HepG2 (cell line): ENCODE results near the gene RNF10. TPM values are rescaled to one million over a fixed set of nuclear protein-coding genes. Genes with fewer than 3 reads are reported as not detected.

Source experiments
- CBX5 ChIP-seq: sonication (generic); formaldehyde crosslinking; IDR thresholded peaks from 2 replicates; pipeline ENCODE4 v1.4.0; 2020; ENCODE audit warnings: missing genetic modification reagents, borderline replicate concordance
- FOXP1 ChIP-seq, 2 experiments: fragments of 450-650 bp in 1 of 2; IDR thresholded peaks; 2 replicates each; pipeline ENCODE4 v1.6.1; 2017 to 2018; ENCODE audit warnings: antibody characterized with exemption in 1 of 2
- IRF9 ChIP-seq: sonication (generic); formaldehyde crosslinking; IDR thresholded peaks from 2 replicates; pipeline ENCODE4 v1.8.0; 2022; ENCODE audit warnings: missing genetic modification reagents, mild to moderate bottlenecking, borderline replicate concordance
- MLLT10 ChIP-seq: sonication (generic); formaldehyde crosslinking; IDR thresholded peaks from 2 replicates; pipeline ENCODE4 v1.4.0; 2020; ENCODE audit warnings: missing genetic modification reagents
- MYPOP ChIP-seq: sonication (generic); formaldehyde crosslinking; IDR thresholded peaks from 2 replicates; pipeline ENCODE4 v1.8.1; 2023; ENCODE audit warnings: mild to moderate bottlenecking, moderate library complexity, missing genetic modification reagents
- PAX8 ChIP-seq: sonication (generic); formaldehyde crosslinking; IDR thresholded peaks from 2 replicates; pipeline ENCODE4 v1.8.0; 2022; ENCODE audit warnings: mild to moderate bottlenecking, missing genetic modification reagents, borderline replicate concordance
- RFX3 ChIP-seq: IDR thresholded peaks from 2 replicates; pipeline ENCODE4 v1.6.1; 2016; ENCODE audit warnings: missing biosample characterization, missing genetic modification reagents
- STAG1 ChIP-seq: sonication (generic); formaldehyde crosslinking; IDR thresholded peaks from 2 replicates; pipeline ENCODE4 v1.4.0; 2020; ENCODE audit warnings: missing genetic modification reagents
- SYNCRIP ChIP-seq: fragments of 200-400 bp; formaldehyde crosslinking; IDR thresholded peaks from 2 replicates; pipeline ENCODE4 v1.6.1; 2018; ENCODE audit warnings: mild to moderate bottlenecking, low read depth, low read length; ENCODE audit not compliant: insufficient read depth
- UBTF ChIP-seq: sonication (generic); formaldehyde crosslinking; IDR thresholded peaks from 2 replicates; pipeline ENCODE4 v1.4.0; 2020; ENCODE audit warnings: mild to moderate bottlenecking, missing genetic modification reagents
- WIZ ChIP-seq: sonication (generic); formaldehyde crosslinking; IDR thresholded peaks from 2 replicates; pipeline ENCODE4 v1.5.1; 2020; ENCODE audit warnings: mild to moderate bottlenecking, missing genetic modification reagents
- ZNF142 ChIP-seq: sonication (generic); formaldehyde crosslinking; IDR thresholded peaks from 2 replicates; pipeline ENCODE4 v1.4.0; 2020; ENCODE audit warnings: missing genetic modification reagents
- ZNF24 ChIP-seq: fragments of 450-650 bp; IDR thresholded peaks from 2 replicates; pipeline ENCODE4 v1.6.1; 2017; ENCODE audit warnings: antibody characterized with exemption, mild to moderate bottlenecking
- ZNF275 ChIP-seq: sonication (generic); formaldehyde crosslinking; IDR thresholded peaks from 2 replicates; pipeline ENCODE4 v1.8.0; 2022; ENCODE audit warnings: missing genetic modification reagents, mild to moderate bottlenecking, inconsistent platforms, borderline replicate concordance
- ZNF496 ChIP-seq: sonication (generic); formaldehyde crosslinking; IDR thresholded peaks from 2 replicates; pipeline ENCODE4 v1.8.1; 2023; ENCODE audit warnings: mild to moderate bottlenecking, moderate library complexity, missing genetic modification reagents; ENCODE audit not compliant: insufficient replicate concordance
- ZNF530 ChIP-seq: sonication (generic); formaldehyde crosslinking; IDR thresholded peaks from 2 replicates; pipeline ENCODE4 v1.5.0; 2020; ENCODE audit warnings: low read depth, mild to moderate bottlenecking, missing genetic modification reagents
- ZNF724P ChIP-seq: sonication (generic); formaldehyde crosslinking; IDR thresholded peaks from 2 replicates; pipeline ENCODE4 v1.8.0; 2022; ENCODE audit warnings: missing genetic modification reagents, borderline replicate concordance
- polyA plus RNA-seq, 8 experiments: library from polyadenylated mRNA; depleted of rRNA in 3 of 8; stranded (reverse) in 7 of 8; unstranded in 1 of 8; fragments of >200 nt; fragmentation: Illumina TruSeq in 4 of 8; extraction: Trizol in 4 of 8; gene quantifications; 2 replicates each; pipeline versions ENCODE4 v1.2.1 to v1.2.3, GENCODE V29; 2011 to 2016; ENCODE audit warnings: low read depth in 4 of 8, missing spikeins in 1 of 8, mixed read lengths in 1 of 8; ENCODE audit not compliant: insufficient read depth in 1 of 8
- total RNA-seq, 5 experiments: library from RNA; depleted of rRNA; stranded (reverse); fragments of >200 nt; fragmentation: Illumina TruSeq; extraction: Trizol; gene quantifications; 2 replicates each; pipeline ENCODE4 v1.2.3, GENCODE V29; 2016; ENCODE audit warnings: low read depth in 1 of 5

The RNF10 gene
- total and polyA plus RNA-seq, 2 of the 13 experiments (the other 11 are each of a cell fraction or from before 2014, with no cell fraction given) = 62.5 to 88.0 TPM

GRCh38 chr12:120584343-120585149 is 50.4 kb downstream of the RNF10 start (continued):
- no peak for TF ChIP-seq ZNF275 (CRISPR knock-in tag)
- no peak for TF ChIP-seq ZNF496 (CRISPR knock-in tag)
- peak; percentile 71; the same call in 1 of the 2 replicates for TF ChIP-seq MYPOP (CRISPR knock-in tag)
- 0 out of 2 replicates have a peak, but pooled peaks have one; percentile 43 for TF ChIP-seq WIZ (CRISPR knock-in tag)
- peak; percentile 68 for TF ChIP-seq UBTF (CRISPR knock-in tag)
- TF ChIP-seq MLLT10 (CRISPR knock-in tag) = no peak
- no peak for TF ChIP-seq CBX5
- TF ChIP-seq STAG1 (CRISPR knock-in tag) = peak; percentile 38
- no peak for TF ChIP-seq IRF9 (CRISPR knock-in tag)
- TF ChIP-seq SYNCRIP = no peak
- no peak for TF ChIP-seq PAX8 (CRISPR knock-in tag)
- TF ChIP-seq RFX3 (CRISPR knock-in tag) = no peak
- TF ChIP-seq ZNF142 (CRISPR knock-in tag) = peak; percentile 84
- TF ChIP-seq ZNF530 (CRISPR knock-in tag) = no peak
- no peak for TF ChIP-seq FOXP1 (IDR thresholded peaks at IDR 0.05)
- no peak for TF ChIP-seq FOXP1 (CRISPR knock-in tag; IDR thresholded peaks at IDR 0.05)
- no peak for TF ChIP-seq ZNF724P
- TF ChIP-seq ZNF24 = peak; percentile 78
